HepG2 (cell line): ENCODE measurements around the gene ECEL1. TPM values are rescaled to one million over a fixed set of nuclear protein-coding genes. Genes with fewer than 3 reads are reported as not detected.
A peak's percentile ranks its signal among the peaks of the same experiment; 100 is the strongest.

ENCODE experiments used
- ATAC-seq: fragments of 200-7000 bp; cut with Tn5 transposase; 3 replicates; pipeline ENCODE4 v1.9.1; 2020; ENCODE audit warnings: mild to moderate bottlenecking, moderate library complexity
- BruUV-seq: library from RNA; stranded (reverse); fragments of 400-500 nt; replicated peaks from 2 replicates; lab custom pipeline; 2021; lab: Mats Ljungman, UMichigan
- CTCF ChIA-PET: fragments of 300-600 bp; formaldehyde crosslinking; extraction: SDS; loops from one replicate; lab custom pipeline; 2021; ENCODE audit warnings: low total read pairs, inconsistent platforms, low intra/inter-chr PET ratio; lab: Yijun Ruan, JAX
- POLR2A ChIA-PET: fragments of 350-600 bp; sonication (Branson Sonifier 250); formaldehyde crosslinking; loops from one replicate; lab custom pipeline; 2020; ENCODE audit warnings: antibody characterized with exemption, inconsistent platforms; lab: Yijun Ruan, JAX
- DNase-seq: peaks from one replicate; pipeline ENCODE4 v3.0.0-alpha.2; 2015; ENCODE audit warnings: low spot score
- FAIRE-seq: peaks from 3 replicates; lab custom pipeline; 2011; peaks lifted over from hg19 to GRCh38; lab: Jason Lieb, UNC
- H2AFZ ChIP-seq: one replicate; pipeline ENCODE4 v1.6.1; 2011; ENCODE audit warnings: low read length, inconsistent platforms
- H3K27ac ChIP-seq: fragments of 300-600 bp; 3 replicates; pipeline ENCODE4 v1.8.0; 2011; ENCODE audit warnings: mixed run types, mild to moderate bottlenecking, mixed read lengths, low read length, inconsistent platforms; ENCODE audit not compliant: insufficient read depth; ENCODE audit errors: extremely low read length
- H3K27me3 ChIP-seq, 2 experiments: fragments of 200-600 bp in 1 of 2; 2 replicates in 1 of 2; 3 replicates in 1 of 2; pipeline versions ENCODE4 v1.6.0 to v1.8.0; 2011; ENCODE audit warnings: low read length in 2 of 2, mild to moderate bottlenecking in 2 of 2, moderate library complexity in 2 of 2, inconsistent platforms in 1 of 2; ENCODE audit not compliant: insufficient read depth in 2 of 2, control insufficient read depth in 1 of 2
- H3K36me3 ChIP-seq, 2 experiments: fragments of 200-600 bp in 1 of 2; replicated peaks in 1 of 2; 2 replicates in 1 of 2; 3 replicates in 1 of 2; pipeline versions ENCODE4 v1.5.1 to v1.8.0; 2011; ENCODE audit warnings: low read length in 2 of 2, inconsistent platforms in 1 of 2; ENCODE audit not compliant: insufficient read depth in 2 of 2, control insufficient read depth in 1 of 2
- H3K4me1 ChIP-seq: 2 replicates; pipeline ENCODE4 v1.5.1; 2012; ENCODE audit warnings: low read length, inconsistent platforms; ENCODE audit not compliant: insufficient read depth
- H3K4me2 ChIP-seq: 2 replicates; pipeline ENCODE4 v1.6.0; 2011; ENCODE audit warnings: low read depth, low read length, inconsistent platforms
- H3K4me3 ChIP-seq, 3 experiments: fragments of 200-600 bp in 1 of 3; sonication (generic), shearing (Covaris generic) in 1 of 3; replicated peaks in 1 of 3; 2 replicates each; pipeline ENCODE4 v1.5.1; 2011 to 2016; ENCODE audit warnings: low read length in 3 of 3, inconsistent platforms in 2 of 3, low read depth in 2 of 3, mild to moderate bottlenecking in 2 of 3, control low read depth in 1 of 3, mixed read lengths in 1 of 3; ENCODE audit not compliant: insufficient read depth in 1 of 3
- H3K79me2 ChIP-seq: one replicate; pipeline ENCODE4 v1.6.1; 2011; ENCODE audit warnings: low read length, inconsistent platforms; ENCODE audit not compliant: insufficient read depth
- H3K9ac ChIP-seq: 2 replicates; pipeline ENCODE4 v1.6.0; 2011; ENCODE audit warnings: mild to moderate bottlenecking, low read depth, low read length, inconsistent platforms; ENCODE audit not compliant: insufficient read depth
- H3K9me3 ChIP-seq: 2 replicates; pipeline ENCODE4 v1.5.1; 2012; ENCODE audit warnings: mild to moderate bottlenecking, low read length
- H4K20me1 ChIP-seq: 2 replicates; pipeline ENCODE4 v1.6.0; 2011; ENCODE audit warnings: inconsistent platforms, mild to moderate bottlenecking, low read length, moderate library complexity; ENCODE audit not compliant: insufficient read depth
- CHD2 ChIP-seq: IDR thresholded peaks from 2 replicates; pipeline ENCODE4 v1.6.1; 2011; ENCODE audit warnings: low read depth, low read length, improper control_type of control experiment
- CTCF ChIP-seq: sonication (generic); formaldehyde crosslinking; IDR thresholded peaks from 2 replicates; pipeline ENCODE4 v1.5.0; 2020; ENCODE audit warnings: mild to moderate bottlenecking, missing genetic modification reagents, moderate library complexity
- EZH2 ChIP-seq: conservative IDR thresholded peaks from 2 replicates; pipeline ENCODE4 v1.6.1; 2012; ENCODE audit warnings: mild to moderate bottlenecking, low read depth, low read length, moderate library complexity
- SATB2 ChIP-seq: sonication (generic); formaldehyde crosslinking; IDR thresholded peaks from 2 replicates; pipeline ENCODE4 v1.5.0; 2020; ENCODE audit warnings: missing genetic modification reagents
- WGBS: methylation state at CpG from one replicate; pipeline ENCODE4 v1.1.6; 2017; ENCODE audit warnings: low lambda C conversion rate; 5-methylcytosine and 5-hydroxymethylcytosine counted together
- in situ Hi-C: cut with HindIII; loops from 2 replicates; pipeline ENCODE4 v1.10.0; 2017; ENCODE audit warnings: low pct_unique_long_range_greater_than_20kb; ENCODE audit not compliant: extremely low pct_ligation_motif_present
- intact Hi-C: fragments of 100-400 bp; cut with micrococcal nuclease; formaldehyde crosslinking; loops from one replicate; pipeline ENCODE4 v1.10.0; 2022; ENCODE audit not compliant: unreplicated experiment
- polyA plus RNA-seq, 8 experiments: library from polyadenylated mRNA; depleted of rRNA in 3 of 8; stranded (reverse) in 7 of 8; unstranded in 1 of 8; fragments of >200 nt; fragmentation: Illumina TruSeq in 4 of 8; extraction: Trizol in 4 of 8; gene quantifications; 2 replicates each; pipeline versions ENCODE4 v1.2.1 to v1.2.3, GENCODE V29; 2011 to 2016; ENCODE audit warnings: low read depth in 4 of 8, missing spikeins in 1 of 8, mixed read lengths in 1 of 8; ENCODE audit not compliant: insufficient read depth in 1 of 8
- total RNA-seq, 5 experiments: library from RNA; depleted of rRNA; stranded (reverse); fragments of >200 nt; fragmentation: Illumina TruSeq; extraction: Trizol; gene quantifications; 2 replicates each; pipeline ENCODE4 v1.2.3, GENCODE V29; 2016; ENCODE audit warnings: low read depth in 1 of 5

Gene ECEL1
- total and polyA plus RNA-seq, 2 of the 13 experiments (the other 11 are each of a cell fraction or from before 2014, with no cell fraction given), result not detected

DNA sequence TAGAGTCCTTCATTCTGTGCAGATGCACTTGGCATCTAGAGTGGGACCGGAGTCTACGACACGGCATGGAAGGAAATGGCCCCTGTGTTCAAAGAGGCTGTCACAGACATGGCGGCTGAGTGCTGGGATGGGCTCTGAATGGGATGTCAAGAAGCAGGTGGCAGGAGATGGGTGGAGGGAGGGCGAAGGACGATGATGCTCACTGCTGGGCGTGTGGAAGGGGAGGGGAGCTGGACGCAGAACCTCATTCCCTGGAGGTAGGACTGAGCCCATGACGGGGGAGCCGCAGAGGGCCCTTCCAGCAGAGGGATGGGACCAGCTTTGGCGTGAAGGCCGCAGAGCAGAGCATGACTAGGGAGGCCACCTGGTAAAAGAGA is 50.5 kb downstream of the ECEL1 start:
- TF ChIP-seq EZH2, result 0 out of 2 replicates have a peak, but pooled peaks have one; percentile 17
- no peak for TF ChIP-seq CHD2
- intact Hi-C loops, result no loop called here

DNA sequence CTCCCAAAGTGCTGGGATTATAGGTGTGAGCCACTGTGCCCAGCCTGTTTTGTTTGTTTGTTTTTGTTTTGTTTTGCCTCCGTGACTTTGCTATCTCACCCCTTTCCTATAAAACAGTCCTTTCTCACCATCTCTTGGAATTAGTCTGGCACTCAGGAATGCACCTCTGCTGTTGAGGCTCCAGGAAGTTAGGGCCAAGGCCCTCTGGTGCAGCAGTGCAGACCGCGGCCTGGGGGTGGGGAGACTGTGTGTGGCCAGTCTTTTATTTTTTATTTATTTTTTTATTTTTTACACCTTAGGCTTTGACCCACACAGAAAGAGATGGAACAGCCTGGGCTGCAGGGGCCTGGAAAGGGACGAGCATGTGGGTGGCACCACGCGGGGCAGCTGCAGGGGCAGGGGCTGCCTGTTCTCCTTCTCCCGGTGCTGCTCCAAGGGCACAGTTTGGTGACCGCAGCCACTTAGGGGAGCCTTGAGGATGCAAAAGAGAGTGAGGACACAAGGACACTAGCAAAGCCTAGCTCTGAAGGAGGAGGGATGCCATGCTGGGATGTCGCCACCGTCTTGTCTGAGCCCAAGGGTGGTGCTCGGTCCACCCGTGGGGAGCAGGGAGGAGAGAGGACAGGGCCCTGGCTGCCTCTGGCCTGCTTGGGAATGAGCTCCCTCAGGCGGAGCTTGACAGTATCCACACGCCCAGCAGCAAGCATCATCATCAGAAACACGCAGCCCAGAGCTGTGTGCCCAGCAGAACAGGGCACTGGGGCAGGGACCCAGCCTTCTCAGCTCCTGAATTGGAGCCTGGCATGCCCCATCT is 51.0 kb downstream of the ECEL1 start:
- H3K27me3 ChIP-seq, result peaks cover 24 to 48% of the 10 kb centered on the region in 2 experiments
- ATAC-seq (no peak), DNase-seq (no peak), FAIRE-seq (no peak)
- H3K27ac ChIP-seq, result no peak overlapping the region
- H3K4me1 ChIP-seq, result peaks cover 7% of the 10 kb centered on the region
- H2AFZ ChIP-seq, result no peak overlapping the region
- H3K36me3 ChIP-seq, result no peaks in the 10 kb centered on the region
- no peak overlapping the region for H3K4me3 ChIP-seq
- ChIA-PET CTCF (interaction anchor here (1.8 kb wide), 1 partner anchor 536 kb away, joined by 7 read pairs; no protein-coding TSS in a partner anchor), POLR2A (interaction anchor here (0.5 kb wide), 1 partner anchor 510 kb away, joined by 3 read pairs; no protein-coding TSS in a partner anchor)
- no peak overlapping the region for H3K9ac ChIP-seq
- no peaks in the 10 kb centered on the region for H3K79me2 ChIP-seq
- no peak overlapping the region for H3K4me2 ChIP-seq
- H3K9me3 ChIP-seq, result no peaks in the 10 kb centered on the region
- intact Hi-C loops (no loop called here), in situ Hi-C loops (no loop called here)
- H4K20me1 ChIP-seq, result no peaks in the 10 kb centered on the region
- WGBS, result 44% methylated on average over 12 of the region's 15 CpGs
- no TSS peak for BruUV-seq
- TF ChIP-seq SATB2 (no peak), CTCF (CRISPR knock-in tag) (0 out of 2 replicates have a peak, but pooled peaks have one; percentile 5)

More for the DNA sequence above, 50.5 kb downstream of the ECEL1 start:
- H3K9ac ChIP-seq, result no peak overlapping the region
- H3K4me3 ChIP-seq, result no peak overlapping the region
- ATAC-seq (no peak), DNase-seq (no peak), FAIRE-seq (no peak)
- H2AFZ ChIP-seq, result no peak overlapping the region
- H3K27ac ChIP-seq, result no peak overlapping the region
- H3K4me1 ChIP-seq, result peaks cover 7% of the 10 kb centered on the region
- CTCF ChIA-PET, result interaction anchor here (1.8 kb wide), 1 partner anchor 537 kb away, joined by 7 read pairs; no protein-coding TSS in a partner anchor
- H3K4me2 ChIP-seq, result no peak overlapping the region
- no peaks in the 10 kb centered on the region for H3K9me3 ChIP-seq
- no peaks in the 10 kb centered on the region for H3K79me2 ChIP-seq
- in situ Hi-C loops, result no loop called here
- no peaks in the 10 kb centered on the region for H4K20me1 ChIP-seq
- no peaks in the 10 kb centered on the region for H3K36me3 ChIP-seq
- POLR2A ChIA-PET, result no interaction called here
- no TSS peak for BruUV-seq
- H3K27me3 ChIP-seq, result peaks cover 25 to 51% of the 10 kb centered on the region in 2 experiments
- 43% methylated on average over 12 of the region's 12 CpGs for WGBS
